GM23338 (cell line): Measurements from ENCODE around the gene WAPL. TPM values are rescaled to one million over a fixed set of nuclear protein-coding genes. Genes with fewer than 3 reads are reported as not detected.

Source experiments
- ATAC-seq: fragments of 200-7000 bp; cut with Tn5 transposase; 3 replicates; pipeline ENCODE4 v1.9.1; 2020
- DNase-seq: peaks from one replicate; pipeline ENCODE4 v3.0.0-alpha.2; 2015; ENCODE audit warnings: low spot score
- H2AFZ ChIP-seq: fragments of 200-600 bp; sonication (generic); 2 replicates; pipeline ENCODE4 v1.8.0; 2016; ENCODE audit warnings: antibody characterized with exemption, mild to moderate bottlenecking, moderate library complexity
- H3F3A ChIP-seq: fragments of 200-600 bp; sonication (generic); replicated peaks from 2 replicates; pipeline ENCODE4 v1.8.0; 2017; ENCODE audit warnings: antibody characterized with exemption, mixed run types, low read depth
- H3K27ac ChIP-seq: fragments of 200-600 bp; sonication (generic); 2 replicates; pipeline ENCODE4 v1.6.1; 2016; ENCODE audit warnings: low read depth
- H3K27me3 ChIP-seq: fragments of 200-600 bp; sonication (generic); 2 replicates; pipeline ENCODE4 v1.8.0; 2016; ENCODE audit warnings: mild to moderate bottlenecking, mixed run types, moderate library complexity; ENCODE audit not compliant: insufficient read depth
- H3K36me3 ChIP-seq: fragments of 200-600 bp; sonication (generic); 2 replicates; pipeline ENCODE4 v1.8.0; 2016; ENCODE audit warnings: mild to moderate bottlenecking; ENCODE audit not compliant: insufficient read depth
- H3K4me1 ChIP-seq: fragments of 200-600 bp; sonication (generic); 2 replicates; pipeline ENCODE4 v1.8.0; 2016; ENCODE audit warnings: mild to moderate bottlenecking, moderate library complexity; ENCODE audit not compliant: insufficient read depth
- H3K4me2 ChIP-seq: fragments of 200-600 bp; sonication (generic); 2 replicates; pipeline ENCODE4 v1.7.1; 2017; ENCODE audit warnings: mixed run types
- H3K4me3 ChIP-seq: fragments of 200-600 bp; sonication (generic); 2 replicates; pipeline ENCODE4 v1.6.1; 2016; ENCODE audit warnings: mixed run types
- H3K79me2 ChIP-seq: fragments of 200-600 bp; sonication (generic); replicated peaks from 2 replicates; pipeline ENCODE4 v1.8.0; 2017; ENCODE audit warnings: mild to moderate bottlenecking; ENCODE audit not compliant: insufficient read depth
- H3K9me2 ChIP-seq: fragments of 200-600 bp; sonication (generic); 2 replicates; pipeline ENCODE4 v1.8.0; 2017; ENCODE audit not compliant: insufficient read depth
- H4K20me1 ChIP-seq: fragments of 200-600 bp; sonication (generic); replicated peaks from 2 replicates; pipeline ENCODE4 v1.8.0; 2017; ENCODE audit warnings: mild to moderate bottlenecking; ENCODE audit not compliant: insufficient read depth
- H3K27ac Mint-ChIP-seq: 2 replicates; pipeline ENCODE4 v1.8.0; 2020; ENCODE audit warnings: inconsistent platforms, mild to moderate bottlenecking, moderate library complexity, mixed read lengths
- H3K27me3 Mint-ChIP-seq: 3 replicates; pipeline ENCODE4 v1.8.0; 2022; ENCODE audit warnings: low read depth, mild to moderate bottlenecking, moderate library complexity, mixed read lengths, inconsistent platforms; ENCODE audit not compliant: insufficient read depth, poor library complexity
- H3K36me3 Mint-ChIP-seq: 3 replicates; pipeline ENCODE4 v1.8.0; 2021; ENCODE audit warnings: low read depth, mild to moderate bottlenecking, inconsistent platforms, moderate library complexity, mixed read lengths
- H3K4me1 Mint-ChIP-seq: 3 replicates; pipeline ENCODE4 v1.8.0; 2020; ENCODE audit warnings: mild to moderate bottlenecking, inconsistent platforms, mixed read lengths
- H3K4me3 Mint-ChIP-seq: 3 replicates; pipeline ENCODE4 v1.8.0; 2021; ENCODE audit warnings: moderate library complexity, mild to moderate bottlenecking, inconsistent platforms, mixed read lengths
- H3K9me3 Mint-ChIP-seq: 3 replicates; pipeline ENCODE4 v1.8.0; 2020; ENCODE audit warnings: moderate library complexity, mild to moderate bottlenecking, inconsistent platforms, mixed read lengths
- CREB1 ChIP-seq: fragments of 250-450 bp; sonication (Bioruptor Pico); IDR thresholded peaks from 2 replicates; pipeline ENCODE4 v1.5.0; 2020; ENCODE audit warnings: low read depth, mild to moderate bottlenecking, moderate library complexity
- ETS1 ChIP-seq: IDR thresholded peaks from 2 replicates; pipeline ENCODE4 v1.6.1; 2016; ENCODE audit warnings: antibody characterized with exemption
- EZH2 ChIP-seq: fragments of 200-600 bp; sonication (generic); IDR thresholded peaks from one replicate; pipeline ENCODE4 v1.8.0; 2017; ENCODE audit warnings: antibody characterized with exemption, mild to moderate bottlenecking, low read depth; ENCODE audit not compliant: unreplicated experiment
- EZH2phosphoT487 ChIP-seq: fragments of 200-600 bp; sonication (generic); IDR thresholded peaks from one replicate; pipeline ENCODE4 v1.8.1; 2018; ENCODE audit warnings: antibody characterized with exemption; ENCODE audit not compliant: unreplicated experiment
- JUNB ChIP-seq: IDR thresholded peaks from one replicate; pipeline ENCODE4 v1.6.1; 2016; ENCODE audit warnings: antibody characterized with exemption; ENCODE audit not compliant: unreplicated experiment
- NANOG ChIP-seq: IDR thresholded peaks from 2 replicates; pipeline ENCODE4 v1.6.1; 2016; ENCODE audit warnings: antibody characterized with exemption, borderline replicate concordance
- POLR2AphosphoS5 ChIP-seq: IDR thresholded peaks from 2 replicates; pipeline ENCODE4 v1.6.1; 2016; ENCODE audit warnings: antibody characterized with exemption, low read depth
- STAT1 ChIP-seq: IDR thresholded peaks from one replicate; pipeline ENCODE4 v1.6.1; 2016; ENCODE audit warnings: antibody characterized with exemption; ENCODE audit not compliant: unreplicated experiment
- ZNF114 ChIP-seq: fragments of 250-450 bp; sonication (Bioruptor Pico); IDR thresholded peaks from 2 replicates; pipeline ENCODE4 v1.5.0; 2020; ENCODE audit warnings: mild to moderate bottlenecking, moderate library complexity
- ZNF331 ChIP-seq: fragments of 250-450 bp; sonication (Bioruptor Pico); IDR thresholded peaks from 2 replicates; pipeline ENCODE4 v1.5.0; 2020; ENCODE audit warnings: low read depth, mild to moderate bottlenecking, moderate library complexity
- ZNF462 ChIP-seq: fragments of 250-450 bp; sonication (Bioruptor Pico); IDR thresholded peaks from 2 replicates; pipeline ENCODE4 v1.5.0; 2020; ENCODE audit warnings: mild to moderate bottlenecking, moderate library complexity
- polyA plus RNA-seq: library from polyadenylated mRNA; unstranded; fragments of >200 nt; fragmentation: Nextera tagmentation; extraction: Ambion mirVana; gene quantifications from 2 replicates; pipeline ENCODE4 v1.2.1, GENCODE V29; 2016
- total RNA-seq: library from RNA; depleted of rRNA; stranded (reverse); fragments of >200 nt; shearing (Covaris generic); gene quantifications from 2 replicates; pipeline ENCODE4 v1.2.3, GENCODE V29; 2014
- TF ChIP-seq, protein P1 (sequence below): IDR thresholded peaks from one replicate; pipeline ENCODE4 v1.6.1; 2018; ENCODE audit warnings: antibody characterized with exemption; ENCODE audit not compliant: unreplicated experiment
- TF ChIP-seq, protein P2 (sequence below), 2 experiments: fragments of 200-600 bp in 1 of 2; sonication (generic) in 1 of 2; conservative IDR thresholded peaks; 2 replicates each; pipeline versions ENCODE4 v1.5.1 to v1.6.1; 2016 to 2017; ENCODE audit warnings: antibody characterized with exemption in 2 of 2, low read depth in 2 of 2, mild to moderate bottlenecking in 2 of 2, moderate library complexity in 1 of 2

The WAPL gene
- total and polyA plus RNA-seq, 2 experiments from 2014 or later: 25.2 to 60.8 TPM

- Histone ChIP-seq H3K27me3 (no peaks in the 10 kb centered on the region), H3K4me2 (no peak overlapping the region), H4K20me1 (peaks cover 42% of the 10 kb centered on the region), H3K79me2 (peaks cover 94% of the 10 kb centered on the region), H2AFZ (no peak overlapping the region), H3F3A (no peaks in the 10 kb centered on the region), H3K27ac (no peak overlapping the region), H3K36me3 (peaks cover 14% of the 10 kb centered on the region; the same call in 1 of the 2 replicates), H3K4me1 (no peaks in the 10 kb centered on the region), H3K9me2 (no peaks in the 10 kb centered on the region), H3K4me3 (no peak overlapping the region)
- no peaks in the 10 kb centered on the region for H3K9me3 Mint-ChIP-seq
- no peak overlapping the region for H3K27ac Mint-ChIP-seq
- H3K4me1 Mint-ChIP-seq: no peaks in the 10 kb centered on the region; the same call in 2 of the 3 replicates
- H3K4me3 Mint-ChIP-seq: no peak overlapping the region
- H3K36me3 Mint-ChIP-seq: peaks cover 52% of the 10 kb centered on the region; the same call in 2 of the 3 replicates
- H3K27me3 Mint-ChIP-seq: no peaks in the 10 kb centered on the region
- TF ChIP-seq ZNF331 (CRISPR knock-in tag): no peak
- TF ChIP-seq EZH2phosphoT487: no peak
- TF ChIP-seq, protein P1, sequence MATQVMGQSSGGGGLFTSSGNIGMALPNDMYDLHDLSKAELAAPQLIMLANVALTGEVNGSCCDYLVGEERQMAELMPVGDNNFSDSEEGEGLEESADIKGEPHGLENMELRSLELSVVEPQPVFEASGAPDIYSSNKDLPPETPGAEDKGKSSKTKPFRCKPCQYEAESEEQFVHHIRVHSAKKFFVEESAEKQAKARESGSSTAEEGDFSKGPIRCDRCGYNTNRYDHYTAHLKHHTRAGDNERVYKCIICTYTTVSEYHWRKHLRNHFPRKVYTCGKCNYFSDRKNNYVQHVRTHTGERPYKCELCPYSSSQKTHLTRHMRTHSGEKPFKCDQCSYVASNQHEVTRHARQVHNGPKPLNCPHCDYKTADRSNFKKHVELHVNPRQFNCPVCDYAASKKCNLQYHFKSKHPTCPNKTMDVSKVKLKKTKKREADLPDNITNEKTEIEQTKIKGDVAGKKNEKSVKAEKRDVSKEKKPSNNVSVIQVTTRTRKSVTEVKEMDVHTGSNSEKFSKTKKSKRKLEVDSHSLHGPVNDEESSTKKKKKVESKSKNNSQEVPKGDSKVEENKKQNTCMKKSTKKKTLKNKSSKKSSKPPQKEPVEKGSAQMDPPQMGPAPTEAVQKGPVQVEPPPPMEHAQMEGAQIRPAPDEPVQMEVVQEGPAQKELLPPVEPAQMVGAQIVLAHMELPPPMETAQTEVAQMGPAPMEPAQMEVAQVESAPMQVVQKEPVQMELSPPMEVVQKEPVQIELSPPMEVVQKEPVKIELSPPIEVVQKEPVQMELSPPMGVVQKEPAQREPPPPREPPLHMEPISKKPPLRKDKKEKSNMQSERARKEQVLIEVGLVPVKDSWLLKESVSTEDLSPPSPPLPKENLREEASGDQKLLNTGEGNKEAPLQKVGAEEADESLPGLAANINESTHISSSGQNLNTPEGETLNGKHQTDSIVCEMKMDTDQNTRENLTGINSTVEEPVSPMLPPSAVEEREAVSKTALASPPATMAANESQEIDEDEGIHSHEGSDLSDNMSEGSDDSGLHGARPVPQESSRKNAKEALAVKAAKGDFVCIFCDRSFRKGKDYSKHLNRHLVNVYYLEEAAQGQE: no peak
- TF ChIP-seq ETS1: no peak
- no peak for TF ChIP-seq ZNF114 (CRISPR knock-in tag)
- no peak for TF ChIP-seq CREB1
- no peak for TF ChIP-seq EZH2
- no peak for TF ChIP-seq JUNB
- TF ChIP-seq POLR2AphosphoS5: no peak
- no peak for TF ChIP-seq STAT1
- TF ChIP-seq, protein P2, sequence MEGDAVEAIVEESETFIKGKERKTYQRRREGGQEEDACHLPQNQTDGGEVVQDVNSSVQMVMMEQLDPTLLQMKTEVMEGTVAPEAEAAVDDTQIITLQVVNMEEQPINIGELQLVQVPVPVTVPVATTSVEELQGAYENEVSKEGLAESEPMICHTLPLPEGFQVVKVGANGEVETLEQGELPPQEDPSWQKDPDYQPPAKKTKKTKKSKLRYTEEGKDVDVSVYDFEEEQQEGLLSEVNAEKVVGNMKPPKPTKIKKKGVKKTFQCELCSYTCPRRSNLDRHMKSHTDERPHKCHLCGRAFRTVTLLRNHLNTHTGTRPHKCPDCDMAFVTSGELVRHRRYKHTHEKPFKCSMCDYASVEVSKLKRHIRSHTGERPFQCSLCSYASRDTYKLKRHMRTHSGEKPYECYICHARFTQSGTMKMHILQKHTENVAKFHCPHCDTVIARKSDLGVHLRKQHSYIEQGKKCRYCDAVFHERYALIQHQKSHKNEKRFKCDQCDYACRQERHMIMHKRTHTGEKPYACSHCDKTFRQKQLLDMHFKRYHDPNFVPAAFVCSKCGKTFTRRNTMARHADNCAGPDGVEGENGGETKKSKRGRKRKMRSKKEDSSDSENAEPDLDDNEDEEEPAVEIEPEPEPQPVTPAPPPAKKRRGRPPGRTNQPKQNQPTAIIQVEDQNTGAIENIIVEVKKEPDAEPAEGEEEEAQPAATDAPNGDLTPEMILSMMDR (conservative IDR thresholded peaks at IDR 0.05; ENCODE audit: low read depth in 2 of 2): no peak
- TF ChIP-seq NANOG: no peak
- TF ChIP-seq ZNF462 (CRISPR knock-in tag): no peak
- ATAC-seq (no peak), DNase-seq (no peak)
These were observed 24.0 kb downstream of the WAPL start for GRCh38 chr10:86497621-86498020.
